ENCODE results near the gene GALNT10. TPM values are rescaled to one million over a fixed set of nuclear protein-coding genes. Genes with fewer than 3 reads are reported as not detected.
A peak's percentile ranks its signal among the peaks of the same experiment; 100 is the strongest.

The GALNT10 gene
- 10 to 100 TPM; 11.6 to 16.3 (median 14.8) TPM for total RNA-seq

GRCh38 chr5:154190595-154191304 lies at the start of gene GALNT10:
TSS of gene GALNT10 (plus strand) at chr5:154190733. CDS start at chr5:154190867, 134 bp downstream.
- H3K4me1 ChIP-seq, result peaks cover 50% of the 10 kb centered on the region
- no peaks in the 10 kb centered on the region for H3K36me3 ChIP-seq
- no peaks in the 10 kb centered on the region for H3K27me3 ChIP-seq
- H3K9me3 ChIP-seq, result no peaks in the 10 kb centered on the region
- no peak for DNase-seq (ENCODE audit: low spot score in 2 of 2)
- TF ChIP-seq EP300 (IDR thresholded peaks at IDR 0.05), result no peak
- peak in 1 of 2 donors; percentile 49 for TF ChIP-seq POLR2A (IDR thresholded peaks at IDR 0.05)
- no peak for TF ChIP-seq CTCF (IDR thresholded peaks at IDR 0.05)
- H3K4me3 ChIP-seq, result peak within 1 kb of the TSS; percentile 88
- H3K27ac ChIP-seq, result peak within 1 kb of the TSS; percentile 55
- 1% methylated on average over 28 of the region's 84 CpGs for WGBS

GRCh38 chr5:154141745-154142221 lies 48.8 kb upstream of the GALNT10 start:
- no peaks in the 10 kb centered on the region for H3K4me1 ChIP-seq
- TF ChIP-seq CTCF (IDR thresholded peaks at IDR 0.05) (no peak), EP300 (IDR thresholded peaks at IDR 0.05) (no peak), POLR2AphosphoS5 (IDR thresholded peaks at IDR 0.05) (no peak), POLR2A (IDR thresholded peaks at IDR 0.05) (no peak)
- no peaks in the 10 kb centered on the region for H3K9me3 ChIP-seq
- no peak overlapping the region for H3K4me3 ChIP-seq
- no peaks in the 10 kb centered on the region for H3K36me3 ChIP-seq
- no peak overlapping the region for H3K27ac ChIP-seq
- H3K27me3 ChIP-seq, result no peaks in the 10 kb centered on the region
- no peak for DNase-seq (ENCODE audit: low spot score in 2 of 2)
- 50% methylated on average over 1 of the region's 1 CpG for WGBS

- TF ChIP-seq POLR2A (IDR thresholded peaks at IDR 0.05), result no peak
- no peak for TF ChIP-seq CTCF (IDR thresholded peaks at IDR 0.05)
- no peak for TF ChIP-seq POLR2AphosphoS5 (IDR thresholded peaks at IDR 0.05)
- no peak for TF ChIP-seq EP300 (IDR thresholded peaks at IDR 0.05)
- Histone ChIP-seq H3K36me3 (no peaks in the 10 kb centered on the region), H3K27ac (no peak overlapping the region), H3K4me1 (no peaks in the 10 kb centered on the region), H3K9me3 (no peaks in the 10 kb centered on the region), H3K27me3 (no peaks in the 10 kb centered on the region), H3K4me3 (no peak overlapping the region)
- 77% methylated on average over 6 of the region's 6 CpGs for WGBS
- no peak for DNase-seq (ENCODE audit: low spot score in 2 of 2)
Measured at GRCh38 chr5:154143211-154143641, 47.3 kb upstream of the GALNT10 start.

GRCh38 chr5:154145268-154145667 lies 45.3 kb upstream of the GALNT10 start:
- WGBS, result 80% methylated on average over 4 of the region's 4 CpGs

More at GRCh38 chr5:154145268-154145667, 45.3 kb upstream of the GALNT10 start:
- Histone ChIP-seq H3K4me3 (no peak overlapping the region), H3K36me3 (no peaks in the 10 kb centered on the region), H3K27me3 (no peaks in the 10 kb centered on the region), H3K4me1 (no peaks in the 10 kb centered on the region), H3K9me3 (no peaks in the 10 kb centered on the region), H3K27ac (no peak overlapping the region)
- DNase-seq (ENCODE audit: low spot score in 2 of 2), result no peak
- TF ChIP-seq EP300 (IDR thresholded peaks at IDR 0.05), result no peak
- no peak for TF ChIP-seq POLR2AphosphoS5 (IDR thresholded peaks at IDR 0.05)
- TF ChIP-seq POLR2A (IDR thresholded peaks at IDR 0.05), result no peak
- TF ChIP-seq CTCF (IDR thresholded peaks at IDR 0.05), result no peak

Data from suprapubic skin (tissue), 4 donors.